HG03280 (cell line): Measurements from ENCODE around the gene TK1.
A peak's percentile ranks its signal among the peaks of the same experiment; 100 is the strongest.

Source experiments
- ATAC-seq: cut with Tn5 transposase; IDR thresholded peaks from one replicate; pipeline ENCODE4 v1.9.1; 2021; ENCODE audit warnings: mild to moderate bottlenecking, moderate library complexity; ENCODE audit not compliant: unreplicated experiment

TK1 gene

GRCh38 chr17:78223061-78223460 lies 36.2 kb upstream of the TK1 start:
- ATAC-seq = no peak

DNA sequence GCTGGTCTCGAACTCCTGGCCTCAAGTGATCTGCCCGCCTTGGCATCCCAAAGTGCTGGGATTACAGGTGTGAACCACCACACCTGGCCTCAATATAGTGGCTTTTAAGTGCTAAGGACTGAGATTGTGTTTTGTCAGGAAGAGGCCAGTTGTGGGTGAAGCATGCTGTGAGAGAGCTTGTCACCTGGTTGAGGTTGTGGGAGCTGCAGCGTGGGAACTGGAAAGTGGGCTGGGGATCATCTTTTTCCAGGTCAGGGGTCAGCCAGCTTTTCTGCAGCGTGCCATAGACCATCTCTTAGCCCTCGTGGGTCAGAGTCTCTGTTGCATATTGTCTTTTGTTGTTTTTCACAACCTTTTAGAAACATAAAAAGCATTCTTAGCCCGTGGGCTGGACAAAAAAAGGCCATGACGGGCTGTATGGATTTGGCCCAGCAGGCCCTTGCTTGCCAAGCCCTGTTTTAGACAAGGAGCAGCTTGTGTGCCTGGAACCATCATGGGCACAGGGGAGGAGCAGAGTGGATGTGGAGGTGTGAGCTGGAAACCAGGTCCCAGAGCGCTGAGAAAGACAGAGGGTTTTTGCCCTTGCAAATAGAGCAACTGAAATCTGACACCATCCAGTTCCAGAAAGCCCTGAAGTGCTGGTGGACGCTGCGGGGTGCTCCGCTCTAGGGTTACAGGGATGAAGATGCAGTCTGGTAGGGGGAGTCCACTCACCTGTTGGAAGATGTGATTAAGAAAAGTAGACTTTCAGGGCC lies 32.7 kb upstream of the TK1 start:
- no peak for ATAC-seq

- no peak for ATAC-seq
These were observed 27.8 kb upstream of the TK1 start for GRCh38 chr17:78214706-78215061.

- peak; percentile 97 for ATAC-seq
These were observed 27.3 kb upstream of the TK1 start, which contains the start of gene BIRC5 for GRCh38 chr17:78214016-78214705. TSS of gene BIRC5 (plus strand) at chr17:78214253. CDS start at chr17:78214317, 64 bp downstream.

DNA sequence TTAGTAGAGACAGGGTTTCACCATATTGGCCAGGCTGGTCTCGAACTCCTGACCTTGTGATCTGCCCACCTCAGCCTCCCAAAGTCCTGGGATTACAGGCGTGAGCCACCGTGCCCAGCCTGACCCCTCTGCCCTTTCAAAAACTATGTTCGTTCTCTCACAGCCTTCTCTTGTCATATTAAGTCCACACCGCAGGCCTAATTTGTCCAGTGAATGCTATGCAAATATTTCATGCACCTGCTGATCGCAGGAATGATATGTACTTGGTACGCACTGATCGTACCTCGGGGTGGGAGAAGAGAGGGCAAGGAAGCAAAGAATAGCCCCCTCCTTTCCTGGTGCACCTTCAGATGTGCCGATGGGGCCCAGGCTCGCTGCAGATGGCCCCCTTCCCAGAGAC lies 24.2 kb upstream of the TK1 start:
- no peak for ATAC-seq

GRCh38 chr17:78210111-78210510 lies 23.3 kb upstream of the TK1 start:
- no peak for ATAC-seq

DNA sequence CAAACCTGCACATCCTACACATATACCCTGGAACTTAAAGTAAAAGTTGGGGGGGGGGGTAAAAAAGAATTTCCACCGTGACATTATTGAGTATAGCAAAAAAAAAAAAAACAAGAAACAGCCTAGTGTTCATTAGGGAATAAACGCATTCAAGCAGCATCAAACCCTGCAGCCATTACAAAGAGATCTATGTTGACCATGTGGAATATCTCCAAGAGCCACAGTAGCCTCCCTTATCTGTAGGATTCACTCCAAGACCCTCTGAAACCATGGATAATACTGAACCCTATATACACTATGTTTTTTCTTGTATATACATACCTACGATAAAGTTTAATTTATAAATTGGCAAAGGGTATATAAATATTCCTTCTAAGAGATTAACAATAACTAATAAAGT lies 21.6 kb upstream of the TK1 start:
- ATAC-seq = no peak

DNA sequence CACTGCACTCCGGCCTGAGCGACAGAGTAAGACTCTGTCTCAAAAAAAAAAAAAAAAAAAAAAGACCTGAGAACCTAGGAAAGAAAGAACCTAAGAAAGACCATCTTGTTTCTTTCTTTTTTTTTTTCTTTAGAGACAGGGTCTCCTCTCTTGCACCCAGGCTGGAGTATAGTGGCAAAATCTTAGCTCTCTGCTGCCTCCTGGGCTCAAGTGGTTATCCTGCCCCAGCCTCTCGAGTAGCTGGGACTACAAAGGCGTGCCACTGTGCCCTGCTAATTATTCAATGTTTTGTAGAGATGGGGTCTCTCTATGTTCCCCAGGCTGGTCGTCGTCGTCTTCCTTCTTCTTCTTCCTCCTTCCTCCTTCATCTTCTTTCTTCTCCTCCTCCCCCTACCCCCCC lies 19.4 kb upstream of the TK1 start:
- no peak for ATAC-seq

DNA sequence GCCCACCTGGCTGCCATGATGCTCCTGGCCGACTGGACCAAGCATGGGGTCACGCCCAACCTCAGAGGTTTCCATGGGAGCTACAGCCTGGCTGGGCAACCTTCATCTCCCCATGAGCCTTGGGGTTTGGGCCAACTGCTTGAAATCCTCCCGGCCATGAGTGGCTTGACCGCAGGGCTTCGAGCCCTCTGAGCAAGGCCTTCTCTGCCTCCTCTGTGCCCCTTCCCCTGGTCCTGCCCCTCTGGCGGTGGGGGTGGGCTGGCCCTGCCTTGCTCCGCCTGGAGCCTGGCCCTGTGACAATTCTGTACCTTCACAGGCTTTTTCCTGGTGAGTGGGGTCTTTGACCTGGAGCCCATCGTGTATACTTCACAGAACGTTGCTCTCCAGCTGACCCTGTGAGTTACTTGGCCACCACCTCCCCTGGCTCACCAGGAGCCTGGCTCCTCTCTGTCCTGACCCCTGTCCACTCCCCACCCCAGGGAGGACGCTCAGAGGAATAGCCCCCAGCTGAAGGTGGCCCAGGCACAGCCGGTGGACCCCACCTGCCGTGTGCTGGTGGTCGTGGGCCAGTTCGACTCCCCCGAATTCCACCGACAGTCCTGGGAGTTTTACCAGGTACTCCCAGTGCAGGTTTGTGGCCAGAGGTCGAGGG lies 18.4 kb upstream of the TK1 start:
- ATAC-seq = no peak

GRCh38 chr17:78204387-78205123 lies 17.7 kb upstream of the TK1 start:
- no peak for ATAC-seq

DNA sequence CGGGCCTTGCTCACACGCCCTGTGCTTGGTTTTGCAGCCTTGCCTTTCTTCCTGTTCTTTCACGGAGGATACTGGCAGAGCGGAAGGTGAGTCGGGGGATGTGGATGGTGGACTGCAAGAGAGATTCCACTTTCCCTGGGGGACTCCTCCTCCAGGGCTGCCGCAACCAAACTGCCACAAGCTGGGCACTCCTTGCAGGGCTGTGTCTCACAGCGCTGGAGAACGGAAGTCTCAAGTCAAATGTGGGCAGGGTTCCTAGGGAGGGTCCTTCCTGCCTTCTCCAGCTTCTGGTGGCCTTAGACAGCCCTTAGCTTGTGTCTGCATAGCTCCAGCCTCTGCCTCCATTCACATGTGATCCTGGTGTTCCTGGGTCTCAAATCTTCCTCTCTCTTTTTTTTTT lies 15.8 kb upstream of the TK1 start:
- no peak for ATAC-seq

GRCh38 chr17:78200451-78200850 lies 13.6 kb upstream of the TK1 start:
- ATAC-seq = no peak

DNA sequence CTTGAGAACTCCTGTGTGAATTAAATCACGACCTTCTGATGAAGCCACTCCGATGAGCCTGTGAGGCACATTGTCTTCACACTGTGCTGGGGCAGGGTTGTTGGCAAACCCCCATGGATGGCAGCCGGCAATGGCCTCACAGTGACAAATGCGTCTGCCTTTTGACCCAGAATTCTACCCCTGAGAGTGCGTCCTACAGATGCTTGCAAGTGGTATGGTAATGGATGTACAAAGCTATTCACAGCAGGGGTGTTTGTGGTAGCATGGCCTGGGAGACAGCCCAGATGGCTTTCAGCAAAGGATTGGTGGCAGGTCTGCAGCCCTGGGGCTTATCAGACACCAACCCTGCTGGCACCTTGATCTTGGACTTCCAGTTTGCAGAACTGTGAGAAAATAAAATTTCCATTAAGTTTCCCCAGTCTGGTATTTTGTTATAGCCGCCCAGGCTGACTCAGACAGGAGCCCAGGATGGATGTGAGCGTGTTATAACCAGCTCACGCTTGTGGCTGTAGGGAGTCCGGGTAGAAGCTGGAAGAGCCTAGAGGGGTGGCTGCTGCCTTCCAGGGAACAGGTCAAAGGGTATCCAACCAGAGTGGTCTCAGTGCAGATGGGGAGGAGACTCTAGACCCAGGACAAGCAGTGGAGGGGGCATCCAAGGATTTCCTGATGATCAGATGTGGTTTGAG lies 10.4 kb upstream of the TK1 start:
- no peak for ATAC-seq

- no peak for ATAC-seq
These were observed 9.9 kb upstream of the TK1 start for GRCh38 chr17:78196716-78197115.

DNA sequence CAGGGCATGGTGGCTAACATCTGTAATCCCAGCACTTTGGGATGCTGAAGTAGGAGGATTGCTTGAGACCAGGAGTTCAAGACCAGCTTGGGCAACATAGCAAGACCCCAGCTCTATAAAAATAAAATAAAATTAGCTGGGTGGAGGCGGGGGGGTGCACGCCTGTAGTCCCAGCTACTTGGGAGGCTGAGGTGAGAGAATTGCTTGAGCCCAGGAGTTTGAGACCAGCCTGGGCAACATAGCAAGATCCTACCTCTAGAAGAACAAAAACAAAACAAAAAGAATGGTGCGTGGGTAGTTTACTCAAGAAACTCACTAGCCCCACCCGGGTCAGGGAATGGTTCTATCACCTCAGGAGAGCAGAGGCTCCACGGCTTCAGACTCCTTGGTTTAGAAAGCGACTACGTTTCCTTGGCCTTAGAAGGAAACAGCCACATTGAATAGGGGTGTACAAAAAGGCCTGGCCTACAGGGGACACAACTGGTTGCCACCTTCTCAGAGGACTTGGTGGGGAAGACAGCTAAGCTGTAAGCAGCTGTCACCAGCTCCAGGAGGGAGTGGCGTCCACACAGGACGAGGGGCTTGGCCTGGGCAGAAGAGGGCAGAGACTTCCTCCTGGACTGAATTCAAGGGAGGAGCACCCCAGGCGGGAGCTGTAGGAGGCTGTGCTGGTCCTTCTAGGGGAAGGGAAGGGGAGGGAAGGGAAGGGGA lies 716 bp downstream of the TK1 start:
- ATAC-seq = no peak

DNA sequence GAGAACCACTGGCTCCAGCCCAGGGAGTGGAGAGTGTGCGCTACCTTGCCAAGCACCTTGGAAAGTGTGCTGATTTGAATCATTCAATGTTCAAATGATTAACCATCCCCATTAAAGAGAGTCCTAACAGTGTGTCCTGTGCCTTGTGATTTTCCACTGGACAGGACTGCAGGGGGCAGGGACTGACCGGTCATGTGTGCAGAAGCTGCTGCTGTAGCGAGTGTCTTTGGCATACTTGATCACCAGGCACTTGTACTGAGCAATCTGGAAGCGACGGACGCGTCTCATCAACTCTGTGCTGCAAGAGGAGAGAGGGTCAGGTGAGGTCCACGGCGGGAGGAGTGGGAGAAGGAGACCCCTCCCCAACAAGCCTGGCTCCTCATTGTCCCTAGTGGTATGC lies 2.0 kb downstream of the TK1 start:
- no peak for ATAC-seq

DNA sequence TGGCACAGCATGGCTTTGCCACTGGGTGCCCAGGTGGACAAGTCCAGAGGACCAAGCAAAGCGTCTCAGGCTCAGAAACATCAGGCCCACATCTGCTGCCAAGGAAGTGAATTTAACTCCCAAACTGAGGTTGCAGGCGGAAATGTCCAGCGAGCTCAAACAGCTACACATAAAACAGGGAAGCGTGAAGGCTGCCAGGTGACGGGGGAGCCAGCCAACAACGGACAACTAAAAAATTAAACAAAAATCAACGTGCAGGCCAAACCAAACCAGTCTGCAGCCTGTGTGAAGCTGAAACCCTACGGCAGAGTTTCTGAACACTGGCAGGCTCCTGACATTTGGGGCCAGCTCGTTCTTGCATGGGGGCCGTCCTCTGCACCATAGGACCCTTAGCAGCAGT lies 2.5 kb downstream of the TK1 start:
- no peak for ATAC-seq

GRCh38 chr17:78183916-78184315 lies 2.9 kb downstream of the TK1 start:
- no peak for ATAC-seq

DNA sequence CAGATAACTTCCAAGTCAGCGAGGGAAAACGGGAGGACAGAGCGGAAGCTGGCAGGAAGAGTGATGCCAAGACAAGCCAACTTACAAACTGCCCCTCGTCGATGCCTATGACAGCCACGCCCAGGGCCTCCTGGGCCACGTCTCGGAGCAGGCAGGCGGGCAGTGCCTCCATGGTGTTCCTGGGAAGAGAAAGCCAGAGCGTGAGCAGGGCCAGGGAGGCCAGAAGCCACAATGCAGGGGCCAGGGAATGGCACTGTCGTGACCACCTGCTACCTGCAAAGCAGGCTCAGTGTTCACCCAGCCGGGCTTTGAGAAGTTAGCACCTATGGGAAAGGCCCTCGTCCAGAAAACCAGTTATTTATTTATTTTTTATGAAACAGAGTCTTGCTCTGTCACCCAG lies 4.3 kb downstream of the TK1 start:
- ATAC-seq = no peak

- ATAC-seq = no peak
These were observed 6.3 kb downstream of the TK1 start for GRCh38 chr17:78180508-78180907.
